ENCODE data around the gene GPR39.

Gene GPR39

GRCh38 chr2:132607426-132608090 lies 191.0 kb downstream of the GPR39 start:
- no peak for DNase-seq

GRCh38 chr2:132608311-132608710 lies 191.7 kb downstream of the GPR39 start:
- no peak for DNase-seq

GRCh38 chr2:132609101-132609890 lies 192.7 kb downstream of the GPR39 start:
- no peak for DNase-seq

GRCh38 chr2:132611719-132612118 lies 195.1 kb downstream of the GPR39 start:
- DNase-seq, result no peak

- DNase-seq, result no peak
Measured at GRCh38 chr2:132615329-132616085, 198.9 kb downstream of the GPR39 start.

- no peak for DNase-seq
Measured at GRCh38 chr2:132617989-132618388, 201.4 kb downstream of the GPR39 start.

GRCh38 chr2:132618734-132619133 lies 202.1 kb downstream of the GPR39 start:
- no peak for DNase-seq

- no peak for DNase-seq
Measured at GRCh38 chr2:132620115-132620514, 203.5 kb downstream of the GPR39 start.

GRCh38 chr2:132621131-132621875 lies 204.7 kb downstream of the GPR39 start:
- no peak for DNase-seq

- DNase-seq, result no peak
Measured at GRCh38 chr2:132623096-132623839, 206.7 kb downstream of the GPR39 start.

GRCh38 chr2:132627536-132627935 lies 210.9 kb downstream of the GPR39 start:
- DNase-seq, result no peak

GRCh38 chr2:132632000-132632649 lies 215.5 kb downstream of the GPR39 start:
- DNase-seq, result no peak

- no peak for DNase-seq
Measured at GRCh38 chr2:132633635-132634034, 217.0 kb downstream of the GPR39 start.

GRCh38 chr2:132636346-132636745 lies 219.7 kb downstream of the GPR39 start:
- no peak for DNase-seq

- DNase-seq, result no peak
Measured at GRCh38 chr2:132638313-132639040, 221.9 kb downstream of the GPR39 start.

- DNase-seq, result no peak
Measured at GRCh38 chr2:132640116-132640515, 223.5 kb downstream of the GPR39 start.

GRCh38 chr2:132641819-132642218 lies 225.2 kb downstream of the GPR39 start:
- no peak for DNase-seq

- DNase-seq, result no peak
Measured at GRCh38 chr2:132642415-132642814, 225.8 kb downstream of the GPR39 start.

GRCh38 chr2:132645176-132645575 lies 228.6 kb downstream of the GPR39 start:
- DNase-seq, result no peak

- DNase-seq, result no peak
Measured at GRCh38 chr2:132645722-132646539, 229.3 kb downstream of the GPR39 start.

All from activated gamma-delta T cell treated with Interleukin-2 at 50 U/mL for 16 hours (primary cell).